Measurements from ENCODE around the gene CNIH2.

The CNIH2 gene

DNA sequence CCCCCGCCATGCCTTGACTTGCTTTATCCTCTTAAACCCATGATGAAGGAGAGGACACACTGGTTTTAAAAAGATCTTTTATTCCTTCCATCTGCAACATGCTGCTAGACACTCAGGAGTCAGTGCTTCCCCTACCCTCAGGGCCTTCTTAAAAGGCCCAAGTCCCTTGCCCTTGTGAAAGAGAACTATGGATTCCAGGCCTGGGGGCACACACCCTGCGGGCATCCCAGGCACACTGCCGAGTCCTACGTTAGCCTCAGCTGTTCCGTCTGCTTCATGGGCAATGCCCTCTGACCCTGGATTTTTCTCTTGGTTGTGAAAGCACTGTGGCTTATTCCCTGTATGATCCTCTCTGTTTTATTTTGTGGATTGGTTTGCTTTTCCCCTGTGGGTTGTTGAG, 44.7 kb upstream of the CNIH2 start:
- TF ChIP-seq, protein P1, sequence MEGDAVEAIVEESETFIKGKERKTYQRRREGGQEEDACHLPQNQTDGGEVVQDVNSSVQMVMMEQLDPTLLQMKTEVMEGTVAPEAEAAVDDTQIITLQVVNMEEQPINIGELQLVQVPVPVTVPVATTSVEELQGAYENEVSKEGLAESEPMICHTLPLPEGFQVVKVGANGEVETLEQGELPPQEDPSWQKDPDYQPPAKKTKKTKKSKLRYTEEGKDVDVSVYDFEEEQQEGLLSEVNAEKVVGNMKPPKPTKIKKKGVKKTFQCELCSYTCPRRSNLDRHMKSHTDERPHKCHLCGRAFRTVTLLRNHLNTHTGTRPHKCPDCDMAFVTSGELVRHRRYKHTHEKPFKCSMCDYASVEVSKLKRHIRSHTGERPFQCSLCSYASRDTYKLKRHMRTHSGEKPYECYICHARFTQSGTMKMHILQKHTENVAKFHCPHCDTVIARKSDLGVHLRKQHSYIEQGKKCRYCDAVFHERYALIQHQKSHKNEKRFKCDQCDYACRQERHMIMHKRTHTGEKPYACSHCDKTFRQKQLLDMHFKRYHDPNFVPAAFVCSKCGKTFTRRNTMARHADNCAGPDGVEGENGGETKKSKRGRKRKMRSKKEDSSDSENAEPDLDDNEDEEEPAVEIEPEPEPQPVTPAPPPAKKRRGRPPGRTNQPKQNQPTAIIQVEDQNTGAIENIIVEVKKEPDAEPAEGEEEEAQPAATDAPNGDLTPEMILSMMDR (IDR thresholded peaks at IDR 0.05; ENCODE audit: borderline replicate concordance, control extremely low read depth, extremely low read depth, insufficient read depth, missing control alignments) = no peak
- in situ Hi-C loops (cut with MboI; ENCODE audit: low sequenced_read_pairs, unreplicated experiment) = no loop called here
- DNase-seq (ENCODE audit: low spot score) = no peak

DNA sequence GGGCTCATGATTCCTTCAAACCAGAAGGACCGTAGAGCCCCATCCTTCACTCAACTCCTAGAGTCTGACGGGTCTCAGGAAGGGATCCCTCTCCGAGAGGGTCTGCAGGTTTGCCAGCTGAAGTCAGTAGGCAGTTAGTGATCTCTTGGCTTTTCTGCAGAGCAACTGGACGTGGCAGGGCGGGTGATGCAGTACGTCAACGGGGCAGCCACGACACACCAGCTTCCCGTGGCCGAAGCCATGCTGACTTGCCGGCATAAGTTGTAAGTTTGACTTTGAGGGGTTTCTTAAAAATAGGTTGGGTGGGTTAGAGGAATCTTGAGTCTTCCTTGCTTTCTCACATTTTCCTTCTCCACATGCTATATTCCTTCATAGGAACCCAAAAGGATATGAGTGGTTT, 42.8 kb upstream of the CNIH2 start:
- in situ Hi-C loops (cut with MboI; ENCODE audit: low sequenced_read_pairs, unreplicated experiment) = no loop called here
- TF ChIP-seq, protein P1 (IDR thresholded peaks at IDR 0.05; ENCODE audit: borderline replicate concordance, control extremely low read depth, extremely low read depth, insufficient read depth, missing control alignments) = no peak

DNA sequence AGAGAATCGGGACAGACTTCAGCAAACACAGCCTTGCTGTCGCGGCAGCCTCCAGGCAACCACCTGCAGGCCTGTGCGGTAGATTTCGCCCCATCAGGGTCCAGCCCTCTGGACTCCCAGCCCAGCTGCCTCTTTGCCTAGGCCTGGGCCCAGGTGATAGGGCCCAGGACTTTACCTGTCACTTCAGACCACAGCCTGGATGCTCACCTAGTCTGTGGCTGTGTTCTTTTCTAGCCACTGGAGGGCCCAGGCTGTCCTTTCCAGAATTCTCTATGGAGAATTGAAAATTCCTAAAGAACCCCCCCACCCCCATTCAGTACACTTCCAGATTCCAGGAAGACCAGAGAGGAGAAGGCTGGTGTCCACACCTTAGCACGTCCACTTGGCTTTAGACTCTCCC, 40.1 kb upstream of the CNIH2 start:
- TF ChIP-seq, protein P1 (IDR thresholded peaks at IDR 0.05; ENCODE audit: borderline replicate concordance, control extremely low read depth, extremely low read depth, insufficient read depth, missing control alignments) = no peak
- no peak for DNase-seq (ENCODE audit: low spot score)
- in situ Hi-C loops (cut with MboI; ENCODE audit: low sequenced_read_pairs, unreplicated experiment) = no loop called here

More for the DNA sequence above, 42.8 kb upstream of the CNIH2 start:
- DNase-seq (ENCODE audit: low spot score) = no peak

DNA sequence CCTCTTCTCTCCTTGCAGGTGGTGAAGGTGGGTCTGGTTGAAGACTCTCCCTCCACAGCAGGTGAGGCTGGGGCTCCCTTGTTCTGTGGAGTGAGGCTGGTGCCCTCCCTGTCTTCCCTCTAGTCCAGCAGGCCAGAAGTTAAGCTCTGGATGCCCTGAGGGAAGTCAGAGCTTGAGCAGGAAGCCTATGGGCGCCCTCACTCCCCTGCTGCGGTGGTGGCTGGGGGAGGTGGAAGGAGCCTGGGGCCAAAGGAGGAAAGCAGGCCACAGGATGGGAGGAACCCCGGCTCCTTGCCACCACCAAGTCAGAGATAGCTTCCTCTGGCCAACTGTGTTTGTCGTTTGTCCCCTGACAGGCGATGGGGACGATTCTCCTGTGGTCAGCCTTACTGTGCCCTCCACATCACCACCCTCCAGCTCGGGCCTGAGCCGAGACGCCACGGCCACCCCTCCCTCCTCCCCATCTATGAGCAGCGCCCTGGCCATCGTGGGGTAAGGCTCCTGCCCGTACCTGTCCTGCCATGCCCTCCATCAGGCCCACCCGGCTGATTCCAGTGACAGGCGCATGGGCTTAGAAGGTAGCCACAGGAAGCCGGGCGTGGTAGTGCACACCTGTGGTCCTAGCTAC, 39.1 kb upstream of the CNIH2 start:
- TF ChIP-seq, protein P1 (IDR thresholded peaks at IDR 0.05; ENCODE audit: borderline replicate concordance, control extremely low read depth, extremely low read depth, insufficient read depth, missing control alignments) = no peak
- in situ Hi-C loops (cut with MboI; ENCODE audit: low sequenced_read_pairs, unreplicated experiment) = no loop called here
- DNase-seq (ENCODE audit: low spot score) = no peak

DNA sequence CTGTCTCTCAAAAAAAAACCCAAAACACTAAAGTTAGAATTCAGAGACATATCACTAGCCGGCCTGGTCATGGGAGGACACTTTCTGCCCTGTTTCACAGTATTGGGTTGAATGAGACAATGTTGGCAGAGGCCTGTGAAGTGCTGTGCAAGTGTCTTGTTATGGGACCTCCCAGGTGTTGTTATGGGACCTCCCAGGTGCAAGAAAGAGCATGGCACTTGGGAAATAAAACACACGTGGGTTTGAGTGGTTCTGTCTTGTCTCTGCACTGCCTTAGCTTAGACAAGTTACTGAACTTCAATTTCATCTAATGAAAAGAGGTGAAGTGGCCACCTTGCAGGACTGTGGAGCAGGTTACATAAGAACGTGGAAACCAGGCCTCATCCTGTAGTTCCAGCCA, 38.5 kb upstream of the CNIH2 start:
- no peak for DNase-seq (ENCODE audit: low spot score)
- TF ChIP-seq, protein P1 (IDR thresholded peaks at IDR 0.05; ENCODE audit: borderline replicate concordance, control extremely low read depth, extremely low read depth, insufficient read depth, missing control alignments) = no peak
- in situ Hi-C loops (cut with MboI; ENCODE audit: low sequenced_read_pairs, unreplicated experiment) = no loop called here

DNA sequence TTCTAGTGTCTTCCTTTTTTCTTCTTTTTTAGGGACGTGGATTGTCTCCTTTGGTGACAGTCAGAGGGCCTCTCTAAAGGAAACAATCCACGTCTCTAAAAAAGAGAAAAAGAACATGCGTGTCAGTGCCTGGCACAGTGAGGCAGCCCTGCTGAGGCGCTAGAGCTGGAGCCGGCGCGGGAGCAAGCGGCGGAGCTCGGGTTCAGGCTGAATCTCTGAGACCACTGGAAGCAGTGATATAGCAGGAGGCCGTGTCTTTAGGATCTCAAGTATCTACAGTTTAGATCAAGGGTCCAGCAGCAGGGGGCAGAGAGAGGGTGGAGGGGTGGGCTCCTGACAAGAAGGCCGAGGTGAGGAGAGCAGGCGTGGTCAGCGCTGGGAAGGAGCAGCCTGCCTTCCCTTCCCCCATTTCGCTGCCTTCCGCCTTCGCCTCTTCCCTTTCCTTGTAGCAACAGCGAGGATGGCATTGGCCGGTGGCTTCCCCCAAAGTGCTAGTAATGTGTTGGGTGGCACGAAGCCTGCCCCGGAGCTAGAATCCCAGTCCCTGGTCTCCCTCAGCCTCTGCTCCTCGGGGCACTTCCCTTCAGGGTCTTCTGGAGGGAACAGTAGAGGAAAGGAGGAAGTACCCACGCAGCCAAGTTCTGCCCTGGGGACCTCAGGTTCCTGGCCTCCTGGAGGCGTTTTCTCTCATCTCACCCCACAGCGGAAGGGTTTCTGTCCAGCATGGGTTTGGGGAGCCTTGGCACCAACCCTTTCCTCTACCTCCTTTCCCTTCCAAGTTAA, 37.8 kb upstream of the CNIH2 start:
- in situ Hi-C loops (cut with MboI; ENCODE audit: low sequenced_read_pairs, unreplicated experiment) = no loop called here
- TF ChIP-seq, protein P1 (IDR thresholded peaks at IDR 0.05; ENCODE audit: borderline replicate concordance, control extremely low read depth, extremely low read depth, insufficient read depth, missing control alignments) = no peak
- DNase-seq (ENCODE audit: low spot score) = no peak

All from GM13976 (cell line).